ENCODE measurements around the gene COL16A1. TPM values are rescaled to one million over a fixed set of nuclear protein-coding genes. Genes with fewer than 3 reads are reported as not detected.

Gene COL16A1
- total RNA-seq, 1 donor from 2014 or later: 0.33 TPM

DNA sequence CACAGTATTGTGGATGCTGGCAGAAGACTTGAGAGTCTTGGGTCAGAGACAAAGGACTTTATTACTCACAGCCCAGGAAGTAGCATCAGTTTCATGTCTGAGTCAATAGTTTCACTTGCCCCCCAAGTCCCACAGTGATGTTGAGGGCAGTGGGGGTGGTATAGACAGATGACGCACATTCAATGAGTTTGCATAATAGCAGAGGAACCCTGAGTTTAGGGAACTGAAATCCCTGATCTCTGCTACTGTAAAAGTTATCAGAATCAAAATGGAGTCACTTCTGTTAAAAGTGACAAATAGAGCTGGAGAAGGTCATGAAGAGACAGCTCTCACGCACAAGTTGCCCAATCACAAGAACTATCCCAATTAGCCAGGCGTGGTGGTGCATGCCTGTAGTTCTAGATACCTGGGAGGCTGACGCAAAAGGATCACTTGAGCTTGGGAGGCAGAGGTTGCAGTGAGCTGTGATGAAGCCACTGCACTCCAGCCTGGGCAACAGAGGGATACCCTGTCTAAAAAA lies 97.8 kb downstream of the COL16A1 start:
- no peak for DNase-seq (ENCODE audit: low read depth, low spot score)

Other genes with a start within 250 kb of the COL16A1 start
- gene TINAGL1, start 127.5 kb downstream of the COL16A1 start, total RNA-seq: 373 and 383 TPM in 2 replicates
- gene HCRTR1, start 86.3 kb downstream of the COL16A1 start, total RNA-seq: 0.53 and 0.92 TPM in 2 replicates
- gene PEF1, start 59.1 kb downstream of the COL16A1 start, total RNA-seq: 99.4 and 133 TPM in 2 replicates
- 0.85 and 0.92 TPM in 2 replicates for gene ADGRB2, start 60.3 kb upstream of the COL16A1 start, total RNA-seq
- gene SPOCD1, start 112.0 kb upstream of the COL16A1 start, total RNA-seq: 32.6 and 74.8 TPM in 2 replicates
- gene PTP4A2, start 234.4 kb upstream of the COL16A1 start, total RNA-seq: 256 and 325 TPM in 2 replicates